Thoracic aorta (tissue), 2 donors: Measurements from ENCODE around the gene TBX5. TPM values are rescaled to one million over a fixed set of nuclear protein-coding genes. Genes with fewer than 3 reads are reported as not detected.

ENCODE experiments used
- ATAC-seq: fragments of 150-250 bp; one replicate; pipeline ENCODE4 v1.8.0; 2017; ENCODE audit warnings: low read depth; ENCODE audit not compliant: insufficient number of reproducible peaks, low FRiP score
- DNase-seq: peaks from one replicate; pipeline ENCODE4 v3.0.0-alpha.2; 2020; ENCODE audit warnings: low spot score
- H3K27ac ChIP-seq, 2 donors: fragments of 200-600 bp; sonication (generic); 1 replicate in 1 of 2; 2 replicates in 1 of 2; pipeline ENCODE4 v1.5.1; 2016; ENCODE audit warnings: mild to moderate bottlenecking in 2 of 2, moderate library complexity in 2 of 2
- H3K27me3 ChIP-seq: fragments of 200-600 bp; sonication (generic); replicated peaks from 2 replicates; pipeline ENCODE4 v1.6.0; 2016; ENCODE audit warnings: mild to moderate bottlenecking; ENCODE audit not compliant: insufficient read depth
- H3K36me3 ChIP-seq: fragments of 200-600 bp; sonication (generic); one replicate; pipeline ENCODE4 v1.5.1; 2016
- H3K4me1 ChIP-seq, 2 donors: fragments of 200-600 bp; sonication (generic); 1 replicate in 1 of 2; 2 replicates in 1 of 2; pipeline versions ENCODE4 v1.5.1 to v1.6.0; 2016; ENCODE audit warnings: low read depth in 2 of 2, mild to moderate bottlenecking in 1 of 2; ENCODE audit not compliant: control insufficient read depth in 1 of 2
- H3K4me3 ChIP-seq: fragments of 200-600 bp; sonication (generic); 2 replicates; pipeline ENCODE4 v1.5.1; 2016; ENCODE audit warnings: mild to moderate bottlenecking
- H3K9me3 ChIP-seq: fragments of 200-600 bp; sonication (generic); 2 replicates; pipeline ENCODE4 v1.5.1; 2016
- CTCF ChIP-seq: fragments of 200-600 bp; sonication (generic); IDR thresholded peaks from one replicate; pipeline ENCODE4 v1.5.1; 2019; ENCODE audit warnings: antibody characterized with exemption
- total RNA-seq, 2 donors: library from RNA; depleted of rRNA; stranded (reverse); fragments of >200 nt; gene quantifications; one replicate each; pipeline versions ENCODE4 v1.1.0 to v1.2.3, GENCODE V29; 2016

TBX5 gene
- total RNA-seq, 2 donors from 2014 or later: 0.21 to 1.5 TPM

- no peak for ATAC-seq
- Histone ChIP-seq H3K27me3 (peaks cover 28% of the 10 kb centered on the region), H3K4me3 (no peak overlapping the region), H3K4me1 (peaks cover 7 to 29% of the 10 kb centered on the region in 2 donors), H3K36me3 (no peaks in the 10 kb centered on the region), H3K9me3 (no peaks in the 10 kb centered on the region), H3K27ac (no peak overlapping the region)
- no peak for TF ChIP-seq CTCF
- DNase-seq: no peak
Measured at GRCh38 chr12:114407842-114408411, 2.0 kb upstream of the TBX5 start.

- Histone ChIP-seq H3K27ac (no peak overlapping the region), H3K9me3 (no peaks in the 10 kb centered on the region), H3K4me3 (no peak overlapping the region), H3K27me3 (peaks cover 29% of the 10 kb centered on the region), H3K4me1 (peaks cover 7 to 29% of the 10 kb centered on the region in 2 donors), H3K36me3 (no peaks in the 10 kb centered on the region)
- no peak for ATAC-seq
- no peak for TF ChIP-seq CTCF
- no peak for DNase-seq
Measured at GRCh38 chr12:114406984-114407841, 1.3 kb upstream of the TBX5 start.

GRCh38 chr12:114406316-114406983 is 506 bp upstream of the TBX5 start:
- no peak for TF ChIP-seq CTCF
- Histone ChIP-seq H3K36me3 (no peaks in the 10 kb centered on the region), H3K27me3 (peaks cover 29% of the 10 kb centered on the region), H3K27ac (no peak overlapping the region), H3K4me1 (peaks cover 7 to 29% of the 10 kb centered on the region in 2 donors), H3K4me3 (no peak overlapping the region), H3K9me3 (no peaks in the 10 kb centered on the region)
- no peak for ATAC-seq
- no peak for DNase-seq

DNA sequence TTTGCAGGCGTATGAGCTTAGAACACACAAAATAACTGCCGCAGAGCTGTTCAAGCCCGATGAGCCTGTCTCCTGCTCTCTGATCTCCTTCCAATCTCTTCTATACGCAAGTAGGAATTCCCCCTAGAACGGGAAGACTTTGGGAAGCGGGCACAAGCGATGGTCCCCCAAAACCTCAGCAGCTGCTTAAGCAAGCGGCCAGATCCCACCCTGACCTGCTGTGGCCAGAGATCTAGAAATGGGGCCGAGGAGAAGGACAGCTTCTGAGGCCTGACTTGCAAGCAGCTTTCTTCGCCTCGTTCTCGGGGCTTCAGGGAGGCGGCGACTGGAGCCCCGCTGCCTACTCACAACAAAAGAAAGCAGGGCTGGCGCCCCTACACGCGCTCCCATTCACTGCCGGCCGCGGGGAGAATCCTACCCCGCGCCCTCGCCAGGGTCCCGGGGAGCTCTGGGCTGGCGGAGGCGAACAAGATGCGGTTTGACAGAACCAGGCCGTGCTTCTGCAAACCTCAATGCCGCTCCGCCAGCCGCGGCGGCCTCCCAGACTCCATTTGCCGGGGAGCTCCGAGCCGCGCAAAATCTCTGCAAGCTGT is 922 bp downstream of the TBX5 start:
- Histone ChIP-seq H3K27me3 (peaks cover 37% of the 10 kb centered on the region), H3K4me1 (peaks cover 7 to 29% of the 10 kb centered on the region in 2 donors), H3K36me3 (no peaks in the 10 kb centered on the region), H3K9me3 (no peaks in the 10 kb centered on the region), H3K27ac (no peak overlapping the region), H3K4me3 (peak overlapping the region; percentile 51)
- no peak for TF ChIP-seq CTCF
- no peak for DNase-seq
- no peak for ATAC-seq
